Smooth muscle cell (in vitro differentiated cells): ENCODE measurements around the gene SLC9A3. TPM values are rescaled to one million over a fixed set of nuclear protein-coding genes. Genes with fewer than 3 reads are reported as not detected.

ENCODE experiments used
- DNase-seq: peaks from one replicate; lab custom pipeline; 2025; ENCODE audit not compliant: unreplicated experiment; lab: John Stamatoyannopoulos, UW
- H2AFZ ChIP-seq: fragments of 200-600 bp; sonication (generic); 2 replicates; pipeline ENCODE4 v1.6.0; 2016; ENCODE audit warnings: antibody characterized with exemption, low read depth, mild to moderate bottlenecking
- H3F3A ChIP-seq: fragments of 200-600 bp; sonication (generic); 2 replicates; pipeline ENCODE4 v1.6.0; 2017; ENCODE audit warnings: antibody characterized with exemption, low read depth
- H3K27ac ChIP-seq: fragments of 200-600 bp; sonication (generic); 2 replicates; pipeline ENCODE4 v1.5.1; 2016; ENCODE audit warnings: low read depth, mild to moderate bottlenecking
- H3K27me3 ChIP-seq: fragments of 200-600 bp; sonication (generic); 2 replicates; pipeline ENCODE4 v1.6.1; 2016; ENCODE audit warnings: low read depth, mild to moderate bottlenecking
- H3K36me3 ChIP-seq: fragments of 200-600 bp; sonication (generic); 2 replicates; pipeline ENCODE4 v1.5.1; 2016; ENCODE audit warnings: low read depth
- H3K4me1 ChIP-seq: fragments of 200-600 bp; sonication (generic); 2 replicates; pipeline ENCODE4 v1.5.1; 2016; ENCODE audit warnings: low read depth
- H3K4me2 ChIP-seq: fragments of 200-600 bp; sonication (generic); 2 replicates; pipeline ENCODE4 v1.6.0; 2016; ENCODE audit warnings: mild to moderate bottlenecking
- H3K4me3 ChIP-seq: fragments of 200-600 bp; sonication (generic); 2 replicates; pipeline ENCODE4 v1.5.1; 2016; ENCODE audit warnings: mild to moderate bottlenecking
- H3K79me2 ChIP-seq: fragments of 200-600 bp; sonication (generic); 2 replicates; pipeline ENCODE4 v1.6.0; 2016; ENCODE audit warnings: low read depth, mild to moderate bottlenecking
- H3K9ac ChIP-seq: fragments of 200-600 bp; sonication (generic); 2 replicates; pipeline ENCODE4 v1.6.0; 2016; ENCODE audit warnings: low read depth
- H3K9me3 ChIP-seq: fragments of 200-600 bp; sonication (generic); replicated peaks from 2 replicates; pipeline ENCODE4 v1.5.1; 2016; ENCODE audit warnings: low read depth
- H4K20me1 ChIP-seq: fragments of 200-600 bp; sonication (generic); 2 replicates; pipeline ENCODE4 v1.6.0; 2016; ENCODE audit warnings: low read depth
- WGBS: methylation state at CpG from one replicate; pipeline ENCODE4 v1.1.7; 2016; ENCODE audit warnings: low lambda C conversion rate; 5-methylcytosine and 5-hydroxymethylcytosine counted together
- polyA plus RNA-seq: library from polyadenylated mRNA; unstranded; fragments of >200 nt; fragmentation: Nextera tagmentation; extraction: Ambion mirVana; gene quantifications from 2 replicates; pipeline ENCODE4 v1.2.1, GENCODE V29; 2016
- total RNA-seq: library from RNA; depleted of rRNA; stranded (reverse); fragments of >200 nt; gene quantifications from 2 replicates; pipeline ENCODE4 v1.2.3, GENCODE V29; 2014
- TF ChIP-seq, protein P1 (sequence below): fragments of 200-600 bp; sonication (generic); IDR thresholded peaks from 2 replicates; pipeline ENCODE4 v1.5.1; 2017; ENCODE audit warnings: borderline replicate concordance, mild to moderate bottlenecking, antibody characterized with exemption; ENCODE audit not compliant: insufficient read depth, poor library complexity, severe bottlenecking

The SLC9A3 gene
- total and polyA plus RNA-seq, 2 experiments from 2014 or later = 1.1 to 1.8 TPM

DNA sequence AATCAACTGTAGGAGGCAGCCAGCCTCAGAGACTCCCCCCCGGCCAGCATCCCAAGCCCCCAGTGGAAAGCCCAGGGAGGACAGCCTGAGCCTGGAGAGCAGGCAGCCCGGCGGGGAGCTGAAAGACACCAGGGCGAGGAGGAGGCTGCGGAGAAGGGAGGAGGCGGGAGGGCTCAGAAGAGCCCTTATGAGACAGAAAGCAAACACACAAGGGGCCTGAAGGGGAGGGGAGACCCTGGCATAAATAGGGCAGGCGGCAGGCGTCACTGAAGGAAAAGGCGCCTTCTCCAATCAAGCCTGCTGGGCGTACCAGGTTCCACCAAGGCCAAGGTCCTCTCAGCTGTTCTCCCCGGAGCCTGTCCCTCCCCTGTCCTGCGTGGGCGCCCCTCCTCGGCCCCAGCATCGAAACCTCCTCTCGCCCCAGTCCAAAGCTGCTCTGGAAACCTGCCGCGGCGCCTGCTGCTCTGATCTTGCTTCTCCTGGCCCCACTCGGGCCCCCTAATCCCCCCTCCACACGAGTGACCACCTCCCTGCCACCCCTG lies 1.3 kb downstream of the SLC9A3 start:
- no peak overlapping the region for H3K27ac ChIP-seq

DNA sequence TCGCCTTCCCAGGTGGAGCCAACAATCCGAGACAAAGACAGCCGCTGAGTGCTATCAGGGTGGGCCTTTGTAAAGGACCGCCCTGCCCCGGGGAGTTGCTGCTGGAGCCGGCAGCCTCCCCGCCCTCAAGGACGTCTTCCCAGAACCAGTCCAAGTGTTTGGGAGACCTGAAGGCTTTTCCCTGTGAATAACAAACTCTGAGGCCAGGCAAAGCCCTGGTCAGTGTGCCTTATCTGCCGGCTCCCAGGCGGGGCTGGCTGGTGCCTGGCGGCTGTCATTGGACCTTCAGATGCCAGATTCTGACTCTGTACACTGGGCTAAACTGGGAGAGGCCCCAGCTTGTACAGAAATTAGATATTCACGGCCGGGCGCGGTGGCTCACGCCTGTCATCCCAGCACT lies 2.1 kb downstream of the SLC9A3 start:
- no peak overlapping the region for H3K9ac ChIP-seq
- no peak for DNase-seq
- H3K79me2 ChIP-seq = no peaks in the 10 kb centered on the region
- TF ChIP-seq, protein P1, sequence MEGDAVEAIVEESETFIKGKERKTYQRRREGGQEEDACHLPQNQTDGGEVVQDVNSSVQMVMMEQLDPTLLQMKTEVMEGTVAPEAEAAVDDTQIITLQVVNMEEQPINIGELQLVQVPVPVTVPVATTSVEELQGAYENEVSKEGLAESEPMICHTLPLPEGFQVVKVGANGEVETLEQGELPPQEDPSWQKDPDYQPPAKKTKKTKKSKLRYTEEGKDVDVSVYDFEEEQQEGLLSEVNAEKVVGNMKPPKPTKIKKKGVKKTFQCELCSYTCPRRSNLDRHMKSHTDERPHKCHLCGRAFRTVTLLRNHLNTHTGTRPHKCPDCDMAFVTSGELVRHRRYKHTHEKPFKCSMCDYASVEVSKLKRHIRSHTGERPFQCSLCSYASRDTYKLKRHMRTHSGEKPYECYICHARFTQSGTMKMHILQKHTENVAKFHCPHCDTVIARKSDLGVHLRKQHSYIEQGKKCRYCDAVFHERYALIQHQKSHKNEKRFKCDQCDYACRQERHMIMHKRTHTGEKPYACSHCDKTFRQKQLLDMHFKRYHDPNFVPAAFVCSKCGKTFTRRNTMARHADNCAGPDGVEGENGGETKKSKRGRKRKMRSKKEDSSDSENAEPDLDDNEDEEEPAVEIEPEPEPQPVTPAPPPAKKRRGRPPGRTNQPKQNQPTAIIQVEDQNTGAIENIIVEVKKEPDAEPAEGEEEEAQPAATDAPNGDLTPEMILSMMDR = no peak
- no peak overlapping the region for H2AFZ ChIP-seq
- no peak overlapping the region for H3K4me2 ChIP-seq
- peaks cover 19% of the 10 kb centered on the region for H3K4me1 ChIP-seq
- no peaks in the 10 kb centered on the region for H3K9me3 ChIP-seq
- H3K27me3 ChIP-seq = peaks cover 79% of the 10 kb centered on the region
- 80% methylated on average over 16 of the region's 16 CpGs for WGBS
- H3K36me3 ChIP-seq = no peaks in the 10 kb centered on the region
- no peaks in the 10 kb centered on the region for H4K20me1 ChIP-seq
- no peaks in the 10 kb centered on the region for H3F3A ChIP-seq
- no peak overlapping the region for H3K27ac ChIP-seq
- H3K4me3 ChIP-seq = no peak overlapping the region

More for the DNA sequence above, 1.3 kb downstream of the SLC9A3 start:
- Histone ChIP-seq H3K36me3 (no peaks in the 10 kb centered on the region), H3K4me3 (no peak overlapping the region), H3K79me2 (no peaks in the 10 kb centered on the region), H3K4me1 (peaks cover 19% of the 10 kb centered on the region), H3K27me3 (peaks cover 85% of the 10 kb centered on the region), H3K4me2 (no peak overlapping the region), H3K9me3 (no peaks in the 10 kb centered on the region), H3K9ac (no peak overlapping the region), H3F3A (no peaks in the 10 kb centered on the region), H2AFZ (no peak overlapping the region), H4K20me1 (no peaks in the 10 kb centered on the region)
- TF ChIP-seq, protein P1 = no peak
- no peak for DNase-seq
- WGBS = 61% methylated on average over 14 of the region's 21 CpGs

DNA sequence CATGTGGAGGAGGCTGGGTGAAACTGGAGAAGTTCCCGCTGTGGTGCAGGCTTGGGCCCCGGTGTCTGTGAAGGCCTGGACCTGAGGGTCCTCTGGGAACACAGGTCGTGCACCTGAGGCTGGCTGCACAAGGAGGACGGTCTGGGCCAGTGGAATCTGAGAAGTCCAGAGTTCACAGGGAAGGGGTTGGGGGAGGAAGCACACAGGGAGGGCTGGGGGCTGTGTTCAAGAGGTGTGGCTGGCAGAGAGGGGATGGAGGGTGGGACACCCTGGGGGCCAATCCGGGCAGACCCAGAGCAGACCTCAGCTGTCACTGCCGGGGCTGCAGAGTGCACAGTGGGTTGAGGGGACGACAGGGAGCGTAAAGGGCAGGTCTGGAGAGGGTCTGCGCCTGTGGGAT lies 2.6 kb downstream of the SLC9A3 start:
- DNase-seq = no peak
- no peak overlapping the region for H3K9ac ChIP-seq
- no peaks in the 10 kb centered on the region for H3K36me3 ChIP-seq
- WGBS = 80% methylated on average over 9 of the region's 9 CpGs
- no peak overlapping the region for H3K27ac ChIP-seq
- no peak overlapping the region for H3K4me3 ChIP-seq
- H4K20me1 ChIP-seq = no peaks in the 10 kb centered on the region
- H3F3A ChIP-seq = no peaks in the 10 kb centered on the region
- TF ChIP-seq, protein P1 = no peak
- no peaks in the 10 kb centered on the region for H3K9me3 ChIP-seq
- no peak overlapping the region for H3K4me2 ChIP-seq
- no peak overlapping the region for H2AFZ ChIP-seq
- H3K27me3 ChIP-seq = peaks cover 75% of the 10 kb centered on the region
- H3K79me2 ChIP-seq = no peaks in the 10 kb centered on the region
- peaks cover 19% of the 10 kb centered on the region for H3K4me1 ChIP-seq

DNA sequence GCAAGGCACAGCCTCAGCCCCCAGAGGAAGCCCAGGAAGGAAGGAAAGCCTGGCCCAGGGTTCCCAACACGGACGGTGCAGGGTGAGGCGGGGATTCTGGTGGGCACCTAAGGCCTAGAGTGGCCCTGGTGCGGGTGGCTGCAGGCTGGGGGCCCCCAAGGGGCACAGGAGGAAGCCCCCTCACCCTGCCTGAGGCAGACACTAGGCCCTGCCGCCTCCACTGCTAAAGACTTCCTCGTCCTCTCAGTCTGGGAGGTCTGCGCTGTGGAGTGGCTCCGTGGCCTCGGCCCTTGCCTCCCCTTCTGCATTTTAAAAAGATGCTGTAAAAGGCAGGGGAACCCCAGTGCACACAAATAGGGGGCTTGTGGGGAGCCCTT lies 3.4 kb downstream of the SLC9A3 start:
- no peak for DNase-seq
- no peaks in the 10 kb centered on the region for H3K79me2 ChIP-seq
- no peak overlapping the region for H2AFZ ChIP-seq
- H3F3A ChIP-seq = no peaks in the 10 kb centered on the region
- no peaks in the 10 kb centered on the region for H3K9me3 ChIP-seq
- H3K4me2 ChIP-seq = no peak overlapping the region
- H3K4me1 ChIP-seq = peaks cover 19% of the 10 kb centered on the region
- peaks cover 72% of the 10 kb centered on the region for H3K27me3 ChIP-seq
- no peaks in the 10 kb centered on the region for H4K20me1 ChIP-seq
- no peak overlapping the region for H3K27ac ChIP-seq
- H3K36me3 ChIP-seq = no peaks in the 10 kb centered on the region
- WGBS = 93% methylated on average over 8 of the region's 9 CpGs
- no peak overlapping the region for H3K4me3 ChIP-seq
- TF ChIP-seq, protein P1 = no peak
- no peak overlapping the region for H3K9ac ChIP-seq
